ENCODE results near the gene PITRM1.

PITRM1 gene

GRCh38 chr10:3169673-3170072 is 2.9 kb downstream of the PITRM1 start:
- no peak for TF ChIP-seq CTCF (IDR thresholded peaks at IDR 0.05; ENCODE audit: low read length)
- no peak for TF ChIP-seq EZH2 (IDR thresholded peaks at IDR 0.05; ENCODE audit: borderline replicate concordance, low read length)
- no peak overlapping the region for H3K9ac ChIP-seq (ENCODE audit: low read length)
- H2AFZ ChIP-seq (ENCODE audit: low read length): no peak overlapping the region
- H3F3A ChIP-seq (ENCODE audit: insufficient read depth, low read length): no peaks in the 10 kb centered on the region
- H4K20me1 ChIP-seq (ENCODE audit: insufficient read depth, low read length): no peaks in the 10 kb centered on the region
- H3K4me1 ChIP-seq (ENCODE audit: insufficient read depth, low read length, severe bottlenecking): peaks cover 17% of the 10 kb centered on the region
- no peaks in the 10 kb centered on the region for H3K27me3 ChIP-seq (ENCODE audit: insufficient read depth, low read length)
- H3K27ac ChIP-seq (ENCODE audit: low read depth, low read length, poor library complexity, severe bottlenecking): no peak overlapping the region
- no peak overlapping the region for H3K4me3 ChIP-seq (ENCODE audit: low read depth, low read length, poor library complexity, severe bottlenecking)
- H3K9me3 ChIP-seq (ENCODE audit: low read length): no peaks in the 10 kb centered on the region
- no peak overlapping the region for H3K4me2 ChIP-seq (ENCODE audit: low read length)
- H3K79me2 ChIP-seq (ENCODE audit: insufficient read depth, low read length): peaks cover 5% of the 10 kb centered on the region; the same call in 1 of the 2 replicates
- H3K36me3 ChIP-seq (ENCODE audit: insufficient read depth, low read length): peaks cover 49% of the 10 kb centered on the region
- no peaks in the 10 kb centered on the region for H3K9me2 ChIP-seq (ENCODE audit: low read depth, low read length)

- Histone ChIP-seq H3K27ac (ENCODE audit: low read depth, low read length, poor library complexity, severe bottlenecking) (no peak overlapping the region), H3K4me3 (ENCODE audit: low read depth, low read length, poor library complexity, severe bottlenecking) (no peak overlapping the region), H3K36me3 (ENCODE audit: insufficient read depth, low read length) (peaks cover 53% of the 10 kb centered on the region), H3K4me1 (ENCODE audit: insufficient read depth, low read length, severe bottlenecking) (peaks cover 17% of the 10 kb centered on the region), H3K27me3 (ENCODE audit: insufficient read depth, low read length) (no peaks in the 10 kb centered on the region), H4K20me1 (ENCODE audit: insufficient read depth, low read length) (no peaks in the 10 kb centered on the region), H3K9ac (ENCODE audit: low read length) (no peak overlapping the region), H3K9me2 (ENCODE audit: low read depth, low read length) (no peaks in the 10 kb centered on the region), H3K79me2 (ENCODE audit: insufficient read depth, low read length) (peaks cover 5% of the 10 kb centered on the region; the same call in 1 of the 2 replicates), H2AFZ (ENCODE audit: low read length) (no peak overlapping the region), H3K4me2 (ENCODE audit: low read length) (no peak overlapping the region), H3K9me3 (ENCODE audit: low read length) (no peaks in the 10 kb centered on the region), H3F3A (ENCODE audit: insufficient read depth, low read length) (no peaks in the 10 kb centered on the region)
- TF ChIP-seq CTCF (IDR thresholded peaks at IDR 0.05; ENCODE audit: low read length): no peak
- no peak for TF ChIP-seq EZH2 (IDR thresholded peaks at IDR 0.05; ENCODE audit: borderline replicate concordance, low read length)
These were observed 3.3 kb downstream of the PITRM1 start for GRCh38 chr10:3169271-3169670.

GRCh38 chr10:3167611-3168330 is 4.8 kb downstream of the PITRM1 start:
- no peak overlapping the region for H2AFZ ChIP-seq (ENCODE audit: low read length)
- TF ChIP-seq CTCF (IDR thresholded peaks at IDR 0.05; ENCODE audit: low read length) (no peak), EZH2 (IDR thresholded peaks at IDR 0.05; ENCODE audit: borderline replicate concordance, low read length) (no peak)
- no peaks in the 10 kb centered on the region for H4K20me1 ChIP-seq (ENCODE audit: insufficient read depth, low read length)
- H3K27me3 ChIP-seq (ENCODE audit: insufficient read depth, low read length): no peaks in the 10 kb centered on the region
- H3K79me2 ChIP-seq (ENCODE audit: insufficient read depth, low read length): peaks cover 5% of the 10 kb centered on the region; the same call in 1 of the 2 replicates
- H3K4me1 ChIP-seq (ENCODE audit: insufficient read depth, low read length, severe bottlenecking): peaks cover 9% of the 10 kb centered on the region
- no peak overlapping the region for H3K4me2 ChIP-seq (ENCODE audit: low read length)
- no peak overlapping the region for H3K27ac ChIP-seq (ENCODE audit: low read depth, low read length, poor library complexity, severe bottlenecking)
- no peaks in the 10 kb centered on the region for H3F3A ChIP-seq (ENCODE audit: insufficient read depth, low read length)
- H3K9me2 ChIP-seq (ENCODE audit: low read depth, low read length): no peaks in the 10 kb centered on the region
- no peak overlapping the region for H3K9ac ChIP-seq (ENCODE audit: low read length)
- H3K9me3 ChIP-seq (ENCODE audit: low read length): no peaks in the 10 kb centered on the region
- no peak overlapping the region for H3K4me3 ChIP-seq (ENCODE audit: low read depth, low read length, poor library complexity, severe bottlenecking)
- peaks cover 65% of the 10 kb centered on the region for H3K36me3 ChIP-seq (ENCODE audit: insufficient read depth, low read length)
